HL-60 (cell line): Measurements from ENCODE around the gene CRMP1.

Experiments
- DNase-seq, 2 experiments: peaks; one replicate each; pipeline ENCODE4 v3.0.0-alpha.2; 2010 to 2020; ENCODE audit warnings: low read depth in 1 of 2, low spot score in 1 of 2
- H3K27ac ChIP-seq: fragments of 250-450 bp; sonication (Bioruptor Pico); replicated peaks from 2 replicates; pipeline ENCODE4 v1.5.1; 2020; ENCODE audit warnings: mild to moderate bottlenecking, moderate library complexity
- H3K27me3 ChIP-seq: fragments of 250-450 bp; sonication (Bioruptor Pico); 2 replicates; pipeline ENCODE4 v1.5.1; 2021; ENCODE audit warnings: mild to moderate bottlenecking, moderate library complexity; ENCODE audit not compliant: insufficient read depth, poor library complexity, severe bottlenecking
- H3K4me3 ChIP-seq: replicated peaks from 2 replicates; pipeline ENCODE4 v1.5.1; 2011; ENCODE audit warnings: mild to moderate bottlenecking, control low read depth, low read length; ENCODE audit not compliant: insufficient read depth
- CTCF ChIP-seq: IDR thresholded peaks from one replicate; pipeline ENCODE4 v1.5.1; 2011; ENCODE audit warnings: low read length, control low read depth, inconsistent platforms; ENCODE audit not compliant: insufficient read depth
- GABPA ChIP-seq: IDR thresholded peaks from 2 replicates; pipeline ENCODE4 v1.6.1; 2012; ENCODE audit warnings: low read depth
- POLR2AphosphoS5 ChIP-seq: IDR thresholded peaks from 2 replicates; pipeline ENCODE4 v1.6.1; 2012; ENCODE audit warnings: low read depth
- REST ChIP-seq: IDR thresholded peaks from 2 replicates; pipeline ENCODE4 v1.6.1; 2012; ENCODE audit warnings: low read depth; ENCODE audit not compliant: insufficient replicate concordance
- SPI1 ChIP-seq: IDR thresholded peaks from 2 replicates; pipeline ENCODE4 v1.6.1; 2012; ENCODE audit warnings: low read depth, mild to moderate bottlenecking, borderline replicate concordance

Gene CRMP1

GRCh38 chr4:5870701-5871100, 22.2 kb downstream of the CRMP1 start:
- DNase-seq, result no peak
- Histone ChIP-seq H3K27ac (no peak overlapping the region), H3K4me3 (no peak overlapping the region), H3K27me3 (no peaks in the 10 kb centered on the region)
- TF ChIP-seq CTCF (no peak), POLR2AphosphoS5 (no peak)

GRCh38 chr4:5869966-5870619, 22.8 kb downstream of the CRMP1 start:
- no peak for DNase-seq
- Histone ChIP-seq H3K4me3 (no peak overlapping the region), H3K27ac (no peak overlapping the region), H3K27me3 (no peaks in the 10 kb centered on the region)
- no peak for TF ChIP-seq SPI1
- TF ChIP-seq GABPA, result no peak
- no peak for TF ChIP-seq CTCF
- TF ChIP-seq REST, result no peak
- no peak for TF ChIP-seq POLR2AphosphoS5

DNA sequence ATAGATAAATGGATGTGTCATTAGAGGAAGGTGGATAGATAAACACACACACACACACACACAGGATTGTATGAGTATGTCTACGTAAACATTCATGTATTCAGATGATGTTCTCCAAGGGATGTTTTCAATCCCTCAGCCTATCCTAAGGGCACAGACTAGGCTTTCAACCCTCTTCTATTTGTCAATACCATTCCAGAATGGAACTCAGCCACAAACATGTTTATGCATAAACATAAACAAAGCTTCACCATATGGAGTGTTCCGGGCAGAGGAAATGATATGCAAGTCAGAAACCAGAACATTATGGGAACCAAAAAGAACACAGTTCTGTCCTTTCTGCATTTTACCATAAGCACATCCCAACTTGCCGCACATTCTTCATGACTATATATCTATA, 25.0 kb downstream of the CRMP1 start:
- no peak for DNase-seq
- TF ChIP-seq GABPA, result no peak
- no peak for TF ChIP-seq CTCF
- no peak for TF ChIP-seq REST
- no peak for TF ChIP-seq SPI1
- no peak for TF ChIP-seq POLR2AphosphoS5
- Histone ChIP-seq H3K27ac (no peak overlapping the region), H3K27me3 (no peaks in the 10 kb centered on the region), H3K4me3 (no peak overlapping the region)
